H1 (cell line): ENCODE results near the gene GDF15. TPM values are rescaled to one million over a fixed set of nuclear protein-coding genes. Genes with fewer than 3 reads are reported as not detected.

ENCODE experiments used
- ASH2L ChIP-seq: fragments of 200-600, 300-600 bp; sonication (generic); IDR thresholded peaks from one replicate; pipeline ENCODE4 v1.7.1; 2017; ENCODE audit warnings: low read length
- ATF3 ChIP-seq: IDR thresholded peaks from 2 replicates; pipeline ENCODE4 v1.6.1; 2011; ENCODE audit warnings: low read depth, mild to moderate bottlenecking, low read length; ENCODE audit not compliant: insufficient read depth
- BACH1 ChIP-seq: IDR thresholded peaks from 2 replicates; pipeline ENCODE4 v1.6.1; 2012; ENCODE audit warnings: low read length, improper control_type of control experiment
- CEBPB ChIP-seq: IDR thresholded peaks from 2 replicates; pipeline ENCODE4 v1.6.1; 2012; ENCODE audit warnings: low read depth, low read length
- CHD1 ChIP-seq: IDR thresholded peaks from 2 replicates; pipeline ENCODE4 v1.6.1; 2012; ENCODE audit warnings: low read depth, low read length, improper control_type of control experiment
- EZH2 ChIP-seq: fragments of 200-600 bp; sonication (generic); IDR thresholded peaks from 2 replicates; pipeline ENCODE4 v1.7.1; 2012; ENCODE audit warnings: low read depth, mild to moderate bottlenecking, moderate library complexity, low read length, inconsistent platforms; ENCODE audit not compliant: severe bottlenecking
- KDM4A ChIP-seq: IDR thresholded peaks from one replicate; pipeline ENCODE4 v1.7.1; 2012; ENCODE audit warnings: low read depth, mild to moderate bottlenecking, moderate library complexity, low read length, inconsistent platforms; ENCODE audit not compliant: severe bottlenecking
- POU5F1 ChIP-seq: IDR thresholded peaks from 2 replicates; pipeline ENCODE4 v1.6.1; 2011; ENCODE audit warnings: low read depth, mild to moderate bottlenecking, low read length, moderate library complexity
- RBBP5 ChIP-seq: IDR thresholded peaks from 2 replicates; pipeline ENCODE4 v1.7.1; 2012; ENCODE audit warnings: low read depth, mild to moderate bottlenecking, inconsistent platforms, low read length, moderate library complexity, borderline replicate concordance
- SIN3A ChIP-seq, 2 experiments: IDR thresholded peaks in 1 of 2; conservative IDR thresholded peaks in 1 of 2; 2 replicates each; pipeline ENCODE4 v1.6.1; 2011 to 2012; ENCODE audit warnings: low read length in 2 of 2, improper control_type of control experiment in 1 of 2, low read depth in 1 of 2, mild to moderate bottlenecking in 1 of 2
- SIX5 ChIP-seq: IDR thresholded peaks from 2 replicates; pipeline ENCODE4 v1.6.1; 2011; ENCODE audit warnings: mild to moderate bottlenecking, low read depth, low read length
- TAF1 ChIP-seq: IDR thresholded peaks from 2 replicates; pipeline ENCODE4 v1.6.1; 2011; ENCODE audit warnings: mild to moderate bottlenecking, low read depth, low read length
- TEAD4 ChIP-seq: IDR thresholded peaks from 2 replicates; pipeline ENCODE4 v1.6.1; 2012; ENCODE audit warnings: low read depth, low read length, inconsistent platforms, mixed read lengths
- USF2 ChIP-seq: IDR thresholded peaks from 2 replicates; pipeline ENCODE4 v1.6.1; 2011; ENCODE audit warnings: low read length, improper control_type of control experiment
- YY1 ChIP-seq: IDR thresholded peaks from 2 replicates; pipeline ENCODE4 v1.6.1; 2011; ENCODE audit warnings: low read depth, mild to moderate bottlenecking, low read length
- polyA plus RNA-seq, 7 experiments: library from polyadenylated mRNA; depleted of rRNA in 3 of 7; stranded (reverse) in 5 of 7; unstranded in 2 of 7; fragments of >200 nt in 5 of 7; fragments of 200-250 nt in 2 of 7; gene quantifications; 1 replicate in 5 of 7; 2 replicates in 1 of 7; 4 replicates in 1 of 7; pipeline versions ENCODE4 v1.2.1 to v1.2.3, GENCODE V29; 2011 to 2013; ENCODE audit warnings: missing spikeins in 2 of 7, mixed read lengths in 2 of 7
- total RNA-seq: library from RNA; stranded (reverse); fragmentation: NEBNext Ultra II Directional; extraction: Animal tissue kit (Norgen Biotek cat#: 25700); gene quantifications from 2 replicates; pipeline ENCODE4 v1.2.1, GENCODE V29; 2021

GDF15 gene
- total and polyA plus RNA-seq, 2 of the 8 experiments (the other 6 are each of a cell fraction or from before 2014, with no cell fraction given) = 4.1 to 8.5 TPM

GRCh38 chr19:18419699-18420460, 33.9 kb downstream of the GDF15 start (continued):
- TF ChIP-seq YY1 (no peak), EZH2 (peak; percentile 36), POU5F1 (no peak), ASH2L (no peak), SIN3A (conservative IDR thresholded peaks at IDR 0.05 in 1 of 2, IDR thresholded peaks at IDR 0.05 in 1 of 2; ENCODE audit: low read depth in 1 of 2, low read length in 2 of 2) (0 out of 4 replicates have a peak, but pooled peaks of 1 of the 2 experiments have one; percentile 5), SIX5 (no peak), CHD1 (no peak), TAF1 (0 out of 2 replicates have a peak, but pooled peaks have one; percentile 5), USF2 (no peak), RBBP5 (no peak), BACH1 (0 out of 2 replicates have a peak, but pooled peaks have one; percentile 25), TEAD4 (no peak), CEBPB (no peak), ATF3 (no peak), KDM4A (peak; percentile 13)
